ENCODE measurements around the gene SIGMAR1.

GRCh38 chr9:34615132-34615531, 22.5 kb downstream of the SIGMAR1 start:
- TF ChIP-seq, protein P1, sequence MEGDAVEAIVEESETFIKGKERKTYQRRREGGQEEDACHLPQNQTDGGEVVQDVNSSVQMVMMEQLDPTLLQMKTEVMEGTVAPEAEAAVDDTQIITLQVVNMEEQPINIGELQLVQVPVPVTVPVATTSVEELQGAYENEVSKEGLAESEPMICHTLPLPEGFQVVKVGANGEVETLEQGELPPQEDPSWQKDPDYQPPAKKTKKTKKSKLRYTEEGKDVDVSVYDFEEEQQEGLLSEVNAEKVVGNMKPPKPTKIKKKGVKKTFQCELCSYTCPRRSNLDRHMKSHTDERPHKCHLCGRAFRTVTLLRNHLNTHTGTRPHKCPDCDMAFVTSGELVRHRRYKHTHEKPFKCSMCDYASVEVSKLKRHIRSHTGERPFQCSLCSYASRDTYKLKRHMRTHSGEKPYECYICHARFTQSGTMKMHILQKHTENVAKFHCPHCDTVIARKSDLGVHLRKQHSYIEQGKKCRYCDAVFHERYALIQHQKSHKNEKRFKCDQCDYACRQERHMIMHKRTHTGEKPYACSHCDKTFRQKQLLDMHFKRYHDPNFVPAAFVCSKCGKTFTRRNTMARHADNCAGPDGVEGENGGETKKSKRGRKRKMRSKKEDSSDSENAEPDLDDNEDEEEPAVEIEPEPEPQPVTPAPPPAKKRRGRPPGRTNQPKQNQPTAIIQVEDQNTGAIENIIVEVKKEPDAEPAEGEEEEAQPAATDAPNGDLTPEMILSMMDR (IDR thresholded peaks at IDR 0.05), result no peak
- TF ChIP-seq POLR2AphosphoS5 (IDR thresholded peaks at IDR 0.05) (no peak), POLR2A (IDR thresholded peaks at IDR 0.05) (no peak)

All from upper lobe of left lung (tissue), 4 donors.